HG03378 (cell line): ENCODE results near the gene IDH3B.
A peak's percentile ranks its signal among the peaks of the same experiment; 100 is the strongest.

Source experiments
- ATAC-seq: cut with Tn5 transposase; IDR thresholded peaks from one replicate; pipeline ENCODE4 v1.9.1; 2021; ENCODE audit warnings: mild to moderate bottlenecking, moderate library complexity; ENCODE audit not compliant: unreplicated experiment

The IDH3B gene

DNA sequence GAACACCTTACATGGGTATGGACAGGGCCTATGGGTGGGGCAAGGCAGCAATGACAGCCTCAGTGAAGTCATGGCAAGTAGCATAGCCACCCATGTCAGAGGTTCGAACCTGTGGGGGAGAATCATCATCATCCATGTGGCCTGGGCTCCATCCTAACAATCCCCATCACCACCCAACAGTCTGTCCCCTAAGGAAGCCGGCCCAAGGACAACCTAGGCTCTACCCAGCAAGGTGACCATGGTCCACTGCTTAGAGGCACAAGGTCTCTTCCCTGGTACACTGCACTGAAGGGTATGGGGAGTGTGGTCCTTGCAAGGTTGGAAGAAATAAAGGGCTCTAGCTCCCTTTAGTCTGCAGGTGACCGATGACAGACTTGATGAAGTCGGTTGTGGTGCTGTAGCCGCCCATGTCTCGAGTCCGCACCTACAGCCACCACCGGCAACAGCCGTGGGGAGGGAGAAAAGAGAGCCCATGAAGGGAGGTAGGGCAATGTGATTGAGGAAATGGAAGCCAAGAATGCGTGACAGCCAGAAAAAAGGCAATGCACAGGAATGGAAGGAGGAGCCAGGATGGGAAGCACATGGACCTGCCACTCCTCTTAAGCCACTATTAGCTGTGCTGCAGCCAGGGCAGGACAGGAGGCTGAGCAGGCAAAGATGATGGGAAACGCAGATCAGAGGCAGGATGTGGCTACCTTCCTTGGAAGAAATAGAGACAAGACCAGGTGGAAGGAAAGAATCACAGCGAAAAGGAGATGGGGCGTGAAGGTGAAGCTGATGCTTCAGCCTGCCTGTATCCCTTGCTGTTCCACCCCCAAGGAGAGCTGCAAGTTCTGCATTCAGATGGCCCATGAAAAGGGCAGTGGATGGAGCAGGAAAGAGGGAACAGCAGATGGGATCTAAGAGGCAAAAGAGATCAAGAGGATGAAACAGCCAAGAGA lies 5.3 kb downstream of the IDH3B start:
- no peak for ATAC-seq

DNA sequence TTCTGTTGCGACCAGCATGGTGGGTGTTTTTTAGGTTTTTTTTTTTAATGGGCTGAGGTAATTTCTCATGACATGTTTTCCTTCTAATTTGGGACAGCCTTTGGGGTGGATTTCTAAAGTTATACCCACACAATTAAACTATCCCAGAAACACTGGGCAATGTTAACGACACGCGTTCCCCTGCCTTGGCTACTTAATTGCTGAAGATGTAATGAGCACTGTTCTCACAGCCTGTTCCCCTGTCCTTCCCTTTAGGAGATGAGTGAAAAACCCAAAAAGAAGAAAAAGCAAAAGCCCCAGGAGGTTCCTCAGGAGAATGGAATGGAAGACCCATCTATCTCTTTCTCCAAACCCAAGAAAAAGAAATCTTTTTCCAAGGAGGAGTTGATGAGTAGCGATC lies 6.3 kb downstream of the IDH3B start:
- ATAC-seq, result no peak

DNA sequence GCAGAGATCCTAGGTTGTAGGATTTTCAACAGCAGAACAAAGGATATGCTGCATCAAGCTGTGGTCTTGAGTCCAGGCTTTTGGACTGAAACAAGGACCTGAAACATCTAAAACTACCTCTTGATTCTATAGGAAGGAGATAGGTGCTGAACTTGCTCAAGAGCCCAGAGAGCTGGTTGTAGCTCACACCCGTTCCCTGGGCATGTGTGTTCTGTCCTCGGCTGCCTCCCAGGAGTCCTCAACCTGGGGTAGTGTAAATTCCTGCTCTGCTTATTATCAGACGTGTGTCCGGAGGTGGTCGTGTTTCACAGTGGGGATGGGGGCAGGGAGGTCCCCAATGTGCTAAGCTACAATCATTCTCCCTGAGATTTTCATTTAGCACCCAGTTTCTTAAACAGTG lies 6.8 kb downstream of the IDH3B start:
- no peak for ATAC-seq

DNA sequence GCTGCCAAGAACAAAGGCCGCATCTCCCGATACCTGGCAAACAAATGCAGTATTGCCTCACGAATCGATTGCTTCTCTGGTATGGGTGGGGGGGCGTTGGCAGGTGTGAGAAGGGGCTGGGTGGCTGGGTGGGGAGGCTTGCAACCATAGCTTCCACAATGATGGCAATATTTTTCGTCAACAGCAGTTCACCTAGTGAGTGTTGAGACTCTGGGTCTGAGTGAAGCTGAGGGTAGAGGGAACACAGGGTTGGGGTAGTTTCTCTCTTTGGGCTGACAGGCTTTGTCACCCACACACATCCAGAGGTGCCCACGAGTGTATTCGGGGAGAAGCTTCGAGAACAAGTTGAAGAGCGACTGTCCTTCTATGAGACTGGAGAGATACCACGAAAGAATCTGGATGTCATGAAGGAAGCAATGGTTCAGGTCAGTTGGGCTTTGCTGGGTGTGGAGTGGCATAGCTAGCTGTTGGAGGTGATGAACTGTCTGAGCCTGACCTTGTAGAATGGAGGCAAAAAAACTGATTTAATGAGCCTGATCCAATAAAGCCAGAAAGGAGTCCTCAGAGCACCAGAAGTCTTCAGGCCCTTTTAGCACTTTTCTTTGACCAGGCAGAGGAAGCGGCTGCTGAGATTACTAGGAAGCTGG lies 7.4 kb downstream of the IDH3B start:
- ATAC-seq, result no peak

DNA sequence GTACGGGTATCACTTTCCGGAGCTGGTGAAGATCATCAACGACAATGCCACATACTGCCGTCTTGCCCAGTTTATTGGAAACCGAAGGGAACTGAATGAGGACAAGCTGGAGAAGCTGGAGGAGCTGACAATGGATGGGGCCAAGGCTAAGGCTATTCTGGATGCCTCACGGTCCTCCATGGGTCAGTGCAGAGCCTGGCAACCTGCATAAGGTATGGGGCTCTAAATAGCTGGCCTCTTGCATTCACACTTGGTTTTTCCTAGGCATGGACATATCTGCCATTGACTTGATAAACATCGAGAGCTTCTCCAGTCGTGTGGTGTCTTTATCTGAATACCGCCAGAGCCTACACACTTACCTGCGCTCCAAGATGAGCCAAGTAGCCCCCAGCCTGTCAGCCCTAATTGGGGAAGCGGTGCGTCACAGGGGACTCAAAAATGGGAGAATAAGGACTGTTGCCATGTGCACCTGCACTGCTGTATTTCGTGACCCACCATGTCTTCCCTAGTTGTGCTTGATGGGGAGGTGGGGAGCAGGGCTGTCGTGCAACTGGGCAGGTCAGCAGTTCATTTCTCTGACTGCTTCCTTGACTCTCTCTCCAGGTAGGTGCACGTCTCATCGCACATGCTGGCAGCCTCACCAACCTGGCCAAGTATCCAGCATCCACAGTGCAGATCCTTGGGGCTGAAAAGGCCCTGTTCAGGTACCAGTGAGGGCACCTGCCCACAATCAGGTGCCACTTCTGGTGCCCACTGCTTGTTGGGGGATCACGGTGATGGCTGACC lies 8.5 kb downstream of the IDH3B start:
- no peak for ATAC-seq

DNA sequence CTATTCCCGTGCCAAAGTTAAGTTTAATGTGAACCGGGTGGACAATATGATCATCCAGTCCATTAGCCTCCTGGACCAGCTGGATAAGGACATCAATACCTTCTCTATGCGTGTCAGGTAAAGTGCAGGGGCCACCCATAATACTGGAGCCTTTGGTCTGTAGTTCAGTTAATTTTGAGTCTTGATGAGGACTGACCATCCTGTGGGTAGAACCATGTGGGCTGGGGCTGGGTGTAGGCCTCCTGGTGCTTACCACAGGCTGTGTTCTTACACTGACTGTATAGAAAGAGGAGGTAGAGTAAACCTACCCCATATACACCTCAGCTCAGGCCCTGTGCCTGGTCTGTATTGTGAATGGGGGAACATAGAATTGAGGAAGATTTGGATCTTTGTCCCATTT lies 9.2 kb downstream of the IDH3B start:
- ATAC-seq, result no peak

DNA sequence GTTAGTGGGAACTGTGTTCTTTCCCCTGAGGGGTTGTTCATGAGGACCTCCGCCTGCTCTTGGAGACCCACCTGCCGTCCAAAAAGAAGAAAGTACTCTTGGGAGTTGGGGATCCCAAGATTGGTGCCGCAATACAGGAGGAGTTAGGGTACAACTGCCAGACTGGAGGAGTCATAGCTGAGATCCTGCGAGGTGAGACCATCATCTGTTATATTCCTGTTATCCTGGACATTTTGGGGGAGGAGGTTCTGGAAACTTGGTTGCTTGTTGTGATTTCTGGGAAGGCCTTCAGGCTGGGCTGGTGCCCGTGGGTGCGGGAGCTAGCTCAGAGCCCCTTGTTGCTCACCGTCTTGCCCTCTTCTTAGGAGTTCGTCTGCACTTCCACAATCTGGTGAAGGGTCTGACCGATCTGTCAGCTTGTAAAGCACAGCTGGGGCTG lies 9.6 kb downstream of the IDH3B start:
- no peak for ATAC-seq

DNA sequence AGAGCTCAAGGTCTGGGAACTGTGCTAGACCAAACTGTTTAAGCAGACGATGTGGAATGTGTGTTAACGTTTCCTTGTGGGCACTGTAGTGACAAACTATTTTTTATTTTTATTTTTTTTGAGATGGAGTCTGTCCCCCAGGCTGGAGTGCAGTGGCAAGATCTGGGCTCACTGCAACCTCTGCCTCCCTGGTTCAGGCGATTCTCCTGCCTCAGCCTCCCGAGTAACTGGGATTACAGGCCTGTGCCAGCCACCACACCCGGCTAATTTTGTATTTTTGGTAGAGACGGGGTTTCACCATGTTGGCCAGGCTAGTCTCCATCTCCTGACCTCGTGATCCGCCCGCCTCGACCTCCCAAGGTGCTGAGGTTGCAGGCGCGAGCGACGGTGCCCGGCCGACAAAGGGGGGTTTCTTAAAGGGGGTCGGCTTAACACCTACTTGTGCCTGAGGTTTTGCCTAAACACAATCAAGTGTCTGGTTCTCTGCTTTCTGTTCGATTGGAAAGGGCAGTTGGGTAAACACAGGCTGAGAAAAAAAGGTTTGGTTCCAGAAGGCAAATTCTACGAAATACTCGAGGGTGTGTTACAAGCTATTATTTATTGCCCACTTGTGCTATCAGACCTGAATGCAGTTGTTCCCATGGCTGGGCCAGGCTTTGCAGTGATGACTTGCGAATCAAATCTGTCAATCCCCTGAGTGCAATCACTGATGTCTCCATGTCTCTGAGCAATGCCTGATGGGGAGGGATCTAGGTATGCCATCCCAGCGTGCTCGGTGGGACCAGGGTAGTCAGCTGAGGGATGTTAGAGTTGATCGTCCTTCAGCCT lies 10.2 kb downstream of the IDH3B start:
- ATAC-seq, result no peak

DNA sequence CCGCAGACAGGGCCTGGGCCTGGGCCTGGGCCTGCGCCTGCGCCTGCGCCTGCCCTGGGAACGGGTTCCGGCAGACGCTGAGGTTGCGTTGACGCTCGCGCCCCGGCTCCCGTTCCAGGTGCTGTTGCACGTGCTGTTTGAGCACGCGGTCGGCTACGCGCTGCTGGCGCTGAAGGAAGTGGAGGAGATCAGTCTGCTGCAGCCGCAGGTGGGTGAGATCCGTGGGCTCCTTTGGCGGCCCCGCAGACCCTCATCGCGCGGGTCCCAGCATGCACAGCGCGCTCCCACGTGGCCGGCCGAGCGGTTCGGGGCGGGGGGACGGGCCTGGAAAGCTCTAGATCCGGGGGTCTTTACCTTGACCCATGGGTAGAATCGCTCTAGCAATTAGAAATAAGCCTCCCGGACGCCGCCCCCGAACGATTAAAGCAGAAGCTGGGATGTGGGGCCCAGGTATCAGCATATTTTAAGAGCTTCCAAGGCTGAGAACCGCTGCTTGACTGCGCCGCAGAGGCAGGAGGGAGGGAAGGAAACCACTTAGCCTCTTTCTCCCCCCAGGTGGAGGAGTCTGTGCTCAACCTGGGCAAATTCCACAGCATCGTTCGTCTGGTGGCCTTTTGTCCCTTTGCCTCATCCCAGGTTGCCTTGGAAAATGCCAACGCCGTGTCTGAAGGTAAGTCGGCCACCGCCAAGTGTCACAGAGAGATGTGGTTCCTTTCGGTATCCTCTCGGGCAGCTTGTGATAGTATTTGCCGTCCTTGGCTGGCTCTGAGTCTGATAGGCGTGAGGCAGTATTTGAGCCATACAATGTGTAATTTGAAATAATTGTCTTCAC lies 11.1 kb downstream of the IDH3B start:
- ATAC-seq, result peak; percentile 32

DNA sequence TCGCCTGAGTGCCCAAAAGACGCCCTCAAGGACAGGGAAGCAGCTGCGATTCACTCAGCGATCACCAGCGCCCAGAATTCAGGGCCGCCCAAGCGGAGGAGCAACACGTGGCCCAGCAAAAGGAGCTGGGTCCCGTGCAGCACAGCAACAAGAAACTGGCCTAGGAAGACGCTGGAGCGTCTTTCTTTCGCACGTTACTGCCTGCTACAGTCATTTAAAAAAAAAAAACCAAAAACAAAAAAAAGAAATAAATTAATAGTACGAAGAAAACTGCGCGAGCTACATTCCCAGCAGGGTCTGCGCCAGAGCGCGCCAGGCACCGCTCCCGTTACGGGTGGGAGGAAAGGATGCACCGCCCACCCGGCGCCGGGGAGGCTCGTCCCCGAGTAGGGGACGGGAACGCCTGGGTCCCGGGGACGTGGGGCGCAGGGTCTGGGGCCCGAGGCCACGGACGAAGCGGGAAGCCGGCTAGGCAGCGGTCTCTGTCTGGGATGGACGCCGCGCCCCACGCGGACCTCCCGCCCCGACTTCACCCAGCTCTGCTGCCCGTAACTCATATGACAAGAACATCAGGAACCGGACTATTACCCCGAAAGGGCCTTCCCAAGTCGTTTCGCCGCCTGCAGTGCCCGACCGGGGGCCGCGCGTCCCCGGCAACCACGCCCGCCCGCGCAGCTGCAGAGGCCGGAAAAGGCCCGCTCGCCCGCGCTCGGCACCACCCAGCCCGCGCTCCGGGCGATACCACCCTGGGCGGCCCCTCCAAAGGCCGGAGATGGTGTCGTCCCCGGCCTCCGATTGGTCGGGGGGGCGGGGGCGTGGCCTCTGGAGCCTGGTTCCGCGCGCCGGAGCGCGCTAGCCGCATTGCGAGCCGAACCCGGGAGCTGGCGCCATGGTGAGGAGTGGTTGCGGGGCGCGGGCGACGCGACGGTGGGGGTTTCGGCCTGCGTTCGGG lies 12.0 kb downstream of the IDH3B start, which contains the start of gene NOP56:
TSS of gene NOP56 (plus strand) at position 861 of the 952 bp plus-strand sequence. CDS start at position 890, 29 bp downstream.
- ATAC-seq, result peak; percentile 55

DNA sequence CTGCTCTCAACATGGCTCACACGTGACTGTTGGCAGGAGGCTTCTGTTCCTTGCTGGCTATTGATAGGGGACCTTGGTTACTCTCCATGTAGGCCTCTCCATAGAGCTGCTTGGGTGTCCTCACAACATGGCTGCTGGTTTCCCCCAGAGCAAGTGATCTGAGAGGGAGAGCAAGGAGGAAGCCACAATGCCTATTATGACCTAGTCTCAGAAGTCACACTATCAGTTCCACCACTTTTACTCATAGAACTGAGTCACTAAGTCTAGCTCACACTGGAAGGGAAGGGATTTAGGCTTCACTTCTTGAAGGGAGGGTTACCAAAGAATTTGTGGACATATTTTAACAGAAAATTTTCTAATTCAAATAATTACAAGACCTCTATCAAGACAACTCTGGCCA lies 20.3 kb downstream of the IDH3B start:
- no peak for ATAC-seq

DNA sequence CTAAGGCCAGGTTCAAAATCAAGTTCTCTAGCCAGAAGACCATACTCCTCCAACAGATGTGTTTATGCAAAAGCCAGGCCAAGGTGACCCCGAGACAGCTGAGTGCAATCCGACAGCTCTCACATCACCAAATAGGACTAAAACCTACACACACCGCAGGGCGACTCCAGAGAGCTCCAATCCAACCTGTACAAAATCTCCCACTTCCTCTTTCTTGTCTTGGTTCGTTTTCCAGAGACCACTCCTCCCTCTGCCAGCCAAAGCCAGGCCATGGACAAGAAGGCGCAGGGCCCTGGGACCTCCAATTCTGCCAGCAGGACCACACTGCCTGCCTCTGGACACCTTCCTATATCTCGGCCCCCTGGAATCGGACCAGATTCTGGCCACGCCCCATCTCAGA lies 23.1 kb downstream of the IDH3B start:
- ATAC-seq, result no peak

DNA sequence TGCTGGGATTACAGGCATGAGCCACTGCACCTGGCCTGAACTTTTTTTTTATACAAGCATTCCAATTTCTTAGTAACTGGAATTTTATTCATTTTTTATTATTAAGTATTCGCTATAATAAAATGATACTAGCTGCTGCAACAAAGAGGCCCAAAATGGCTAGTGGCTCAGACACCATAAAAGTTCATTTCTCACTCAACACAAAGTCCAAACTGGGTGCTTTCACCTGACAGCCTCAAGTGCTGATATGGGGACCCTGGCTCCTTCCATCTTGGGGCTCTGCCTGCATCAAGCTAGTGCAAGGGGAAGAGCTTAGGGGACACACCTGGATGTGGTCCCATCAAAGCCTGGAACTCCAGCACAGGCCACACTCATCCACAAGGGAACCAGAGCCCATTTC lies 23.8 kb downstream of the IDH3B start:
- no peak for ATAC-seq

DNA sequence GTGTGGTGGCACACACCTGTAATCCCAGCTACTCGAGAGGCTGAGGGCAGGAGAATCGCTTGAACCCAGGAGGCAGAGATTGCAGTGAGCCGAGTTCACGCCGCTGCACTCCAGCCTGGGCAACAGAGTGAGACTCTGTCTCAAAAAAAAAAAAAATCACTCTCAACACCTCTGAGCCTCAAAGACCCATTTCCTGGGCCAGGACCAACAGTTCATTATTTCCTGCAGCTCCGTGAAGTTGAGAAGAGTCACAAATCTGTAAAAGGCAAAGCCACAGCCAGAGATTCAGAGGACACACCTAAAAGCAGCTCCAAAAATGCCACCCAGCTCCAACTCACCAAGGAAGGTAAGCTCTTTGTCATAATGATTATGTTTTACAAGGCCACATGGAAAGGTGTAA lies 26.8 kb downstream of the IDH3B start:
- no peak for ATAC-seq

DNA sequence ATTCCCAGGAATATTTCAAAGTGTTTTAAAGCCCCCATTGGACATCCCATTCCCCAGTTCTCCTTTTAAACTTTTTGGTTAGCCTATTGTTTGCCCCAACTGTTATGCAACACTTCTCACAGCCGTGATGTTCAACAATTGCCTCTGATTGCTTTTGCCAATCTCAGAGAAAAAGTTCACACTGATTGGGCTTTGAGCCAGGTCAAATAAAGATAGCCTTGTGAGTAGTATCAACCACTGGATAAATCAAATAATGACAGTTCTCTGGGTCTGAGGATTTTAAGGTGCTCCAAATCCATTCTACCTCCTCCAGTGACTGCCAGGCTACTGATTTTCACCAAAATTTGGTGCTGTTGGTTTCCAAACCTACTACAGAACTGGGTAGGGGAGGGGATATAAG lies 30.6 kb downstream of the IDH3B start:
- ATAC-seq, result no peak

DNA sequence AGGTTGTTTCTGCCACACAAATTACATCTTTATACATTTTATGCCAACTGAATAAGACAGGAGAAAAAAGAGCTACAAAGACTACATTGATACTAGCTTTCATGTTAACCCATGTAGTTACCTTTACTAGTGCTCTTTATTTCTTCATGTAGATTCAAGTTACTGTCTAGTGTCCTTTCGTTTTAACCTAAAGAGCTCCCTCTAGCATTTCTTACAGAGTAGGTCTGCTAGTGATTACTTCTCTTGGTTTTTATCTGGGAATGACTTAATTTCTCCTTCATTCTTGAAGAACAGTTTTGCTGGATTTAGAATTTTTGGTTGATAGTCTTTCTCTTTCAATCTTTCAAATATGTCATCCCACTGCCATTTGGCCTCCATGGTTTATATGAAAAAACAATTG lies 32.8 kb downstream of the IDH3B start:
- no peak for ATAC-seq

DNA sequence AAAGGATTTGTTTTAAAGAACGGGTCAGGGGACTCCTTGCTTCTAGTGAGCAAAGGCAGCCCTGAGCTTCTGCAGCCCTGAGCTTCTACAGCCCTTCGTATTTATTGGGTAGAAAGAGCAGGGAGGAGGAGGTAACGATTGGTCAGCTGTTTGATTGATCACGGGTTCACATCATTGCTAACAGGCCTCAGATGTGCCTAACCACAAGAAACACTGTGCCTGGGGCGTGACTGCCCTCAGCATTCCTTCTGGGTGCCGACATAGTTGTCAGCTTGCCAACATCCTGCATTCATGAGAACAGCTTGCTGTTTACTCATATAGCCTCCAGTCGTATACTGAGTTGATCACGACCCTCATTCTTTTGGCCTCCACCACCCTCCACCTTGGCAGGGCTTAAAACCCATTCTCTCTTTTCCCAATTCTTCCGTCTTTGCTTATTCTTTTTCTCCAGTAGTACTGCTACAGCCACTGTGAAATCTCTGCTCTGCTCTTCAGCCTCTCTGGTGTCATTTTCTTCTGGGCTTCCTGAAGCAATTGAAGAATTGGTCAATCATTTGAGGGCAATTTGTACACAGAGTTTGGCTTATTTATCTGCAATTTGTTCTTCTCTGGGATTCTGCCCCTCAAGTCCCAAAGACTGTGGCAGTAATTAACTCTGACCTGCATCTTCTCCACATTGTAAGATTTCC lies 37.0 kb downstream of the IDH3B start:
- ATAC-seq, result no peak

DNA sequence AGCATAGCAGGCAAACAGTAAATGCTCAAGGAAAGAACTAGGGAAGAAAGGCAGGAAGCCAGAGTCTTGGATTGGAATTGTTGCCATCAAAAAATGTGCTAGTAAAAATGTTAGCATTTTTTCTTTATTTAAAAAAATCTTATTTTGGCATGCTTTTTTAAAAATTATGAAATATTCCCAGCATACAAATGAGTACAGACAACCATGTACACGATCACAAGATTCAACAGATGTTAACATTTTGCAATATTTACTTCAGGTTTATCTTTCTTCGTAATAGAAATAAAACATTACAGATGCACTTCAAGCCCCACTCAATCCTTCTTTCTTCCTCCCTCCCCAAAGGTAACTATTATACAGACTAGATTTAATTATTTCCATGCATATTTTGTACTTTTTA lies 39.0 kb downstream of the IDH3B start:
- no peak for ATAC-seq
